ENCODE results near the gene LAIR2.

LAIR2 gene

GRCh38 chr19:54502518-54503048 is at the start of gene LAIR2:
Gene LAIR2, plus strand, starts transcription at chr19:54502831. Its CDS starts 88 bp downstream, at chr19:54502919.
- TF ChIP-seq CTCF (IDR thresholded peaks at IDR 0.05; ENCODE audit: low read depth, low read length): no peak
- no peak for DNase-seq (ENCODE audit: low read depth in 2 of 2)
- H3K4me3 ChIP-seq (replicated peaks in 1 of 2; ENCODE audit: low read depth in 2 of 2, low read length in 2 of 2): no peak within 1 kb of the TSS

- no peak overlapping the region for H3K4me3 ChIP-seq (replicated peaks in 1 of 2; ENCODE audit: low read depth in 2 of 2, low read length in 2 of 2)
- TF ChIP-seq CTCF (IDR thresholded peaks at IDR 0.05; ENCODE audit: low read depth, low read length): no peak
- no peak for DNase-seq (ENCODE audit: low read depth in 2 of 2)
These were observed 48.5 kb upstream of the LAIR2 start for GRCh38 chr19:54453921-54454780.

- H3K4me3 ChIP-seq (replicated peaks in 1 of 2; ENCODE audit: low read depth in 2 of 2, low read length in 2 of 2): no peak overlapping the region
- no peak for DNase-seq (ENCODE audit: low read depth in 2 of 2)
- TF ChIP-seq CTCF (IDR thresholded peaks at IDR 0.05; ENCODE audit: low read depth, low read length): no peak
These were observed 47.6 kb upstream of the LAIR2 start for GRCh38 chr19:54454781-54455675.

GRCh38 chr19:54455786-54456422 is 46.7 kb upstream of the LAIR2 start:
- TF ChIP-seq CTCF (IDR thresholded peaks at IDR 0.05; ENCODE audit: low read depth, low read length): no peak
- no peak overlapping the region for H3K4me3 ChIP-seq (replicated peaks in 1 of 2; ENCODE audit: low read depth in 2 of 2, low read length in 2 of 2)
- DNase-seq (ENCODE audit: low read depth in 2 of 2): no peak

GRCh38 chr19:54456423-54457373 is 45.9 kb upstream of the LAIR2 start:
- TF ChIP-seq CTCF (IDR thresholded peaks at IDR 0.05; ENCODE audit: low read depth, low read length): no peak
- no peak for DNase-seq (ENCODE audit: low read depth in 2 of 2)
- no peak overlapping the region for H3K4me3 ChIP-seq (replicated peaks in 1 of 2; ENCODE audit: low read depth in 2 of 2, low read length in 2 of 2)
